HG02610 (cell line): ENCODE measurements around the gene IQCE.
"Not testable (repeated sequence)": the region's sequence is repeated elsewhere in the genome, so short reads cannot be mapped to it uniquely, and the experiment has no call there.

ENCODE experiments used
- ATAC-seq: cut with Tn5 transposase; IDR thresholded peaks from one replicate; pipeline ENCODE4 v1.9.1; 2021; ENCODE audit warnings: mild to moderate bottlenecking, moderate library complexity; ENCODE audit not compliant: unreplicated experiment

Gene IQCE

GRCh38 chr7:2531796-2532110 is 27.0 kb upstream of the IQCE start:
- not testable (repeated sequence) for ATAC-seq

- not testable (repeated sequence) for ATAC-seq
These were observed 26.5 kb upstream of the IQCE start for GRCh38 chr7:2532199-2532772.

GRCh38 chr7:2532816-2533215 is 26.0 kb upstream of the IQCE start:
- ATAC-seq: not testable (repeated sequence)

GRCh38 chr7:2533566-2533965 is 25.2 kb upstream of the IQCE start:
- ATAC-seq: not testable (repeated sequence)

- ATAC-seq: not testable (repeated sequence)
These were observed 24.6 kb upstream of the IQCE start for GRCh38 chr7:2534214-2534613.

- ATAC-seq: not testable (repeated sequence)
These were observed 22.7 kb upstream of the IQCE start for GRCh38 chr7:2535872-2536627.

- ATAC-seq: no peak
These were observed 20.6 kb upstream of the IQCE start for GRCh38 chr7:2537981-2538851.

GRCh38 chr7:2539031-2539911 is 19.5 kb upstream of the IQCE start:
- no peak for ATAC-seq

- no peak for ATAC-seq
These were observed 18.6 kb upstream of the IQCE start for GRCh38 chr7:2540133-2540532.

GRCh38 chr7:2540641-2541051 is 18.1 kb upstream of the IQCE start:
- no peak for ATAC-seq

- no peak for ATAC-seq
These were observed 17.3 kb upstream of the IQCE start for GRCh38 chr7:2541291-2542010.

GRCh38 chr7:2542011-2542915 is 16.5 kb upstream of the IQCE start:
- ATAC-seq: no peak

- no peak for ATAC-seq
These were observed 15.6 kb upstream of the IQCE start for GRCh38 chr7:2542916-2543871.

GRCh38 chr7:2544541-2545188 is 14.1 kb upstream of the IQCE start:
- ATAC-seq: no peak

GRCh38 chr7:2545746-2546425 is 12.9 kb upstream of the IQCE start:
- ATAC-seq: no peak

GRCh38 chr7:2546776-2547586 is 11.8 kb upstream of the IQCE start:
- ATAC-seq: no peak
